Measurements from ENCODE around the gene ALDH1L1.

DNA sequence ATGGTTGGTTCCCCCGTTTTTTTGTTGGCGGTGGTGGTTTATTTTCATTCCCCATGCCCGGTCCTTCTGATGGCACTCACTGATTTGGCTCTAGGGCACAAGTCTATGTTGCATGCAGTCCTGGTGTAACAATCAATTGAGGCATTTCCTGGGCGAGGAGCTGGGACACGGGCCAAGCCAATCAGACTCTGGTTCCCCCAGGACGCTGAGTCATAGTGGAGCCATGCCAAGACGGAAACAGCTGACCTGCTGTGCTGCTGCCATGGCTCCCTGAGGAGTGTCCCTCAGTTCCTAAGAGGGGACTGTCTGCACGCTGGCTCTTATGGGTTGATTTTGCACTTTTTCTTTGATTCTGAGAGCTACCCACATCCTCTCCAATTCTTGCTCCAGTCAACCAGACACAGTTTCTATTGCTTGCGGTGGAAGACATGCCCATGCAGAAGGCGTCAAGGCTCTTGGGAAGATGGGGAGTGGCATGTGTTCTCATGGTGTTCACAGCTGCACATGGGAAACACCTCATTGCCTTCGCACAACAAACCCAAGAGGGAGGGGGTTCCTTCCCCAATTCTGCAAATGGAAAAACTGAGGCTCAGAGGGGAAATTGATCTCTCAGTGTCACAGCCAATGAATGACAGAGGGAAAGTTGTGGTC, 28.3 kb upstream of the ALDH1L1 start:
- no peak for TF ChIP-seq CTCF (IDR thresholded peaks at IDR 0.05)
- TF ChIP-seq EZH2 (IDR thresholded peaks at IDR 0.05; ENCODE audit: borderline replicate concordance, insufficient read depth, low read depth, low read length, poor library complexity, severe bottlenecking): no peak
